Ishikawa (cell line): ENCODE data around the gene RAD51AP2.

Source experiments
- CEBPB ChIP-seq: IDR thresholded peaks from 2 replicates; pipeline ENCODE4 v1.6.1; 2012
- CREB1 ChIP-seq: IDR thresholded peaks from 2 replicates; pipeline ENCODE4 v1.6.1; 2012; ENCODE audit warnings: low read depth
- EGR1 ChIP-seq: IDR thresholded peaks from 2 replicates; pipeline ENCODE4 v1.6.1; 2012
- EP300 ChIP-seq: IDR thresholded peaks from 2 replicates; pipeline ENCODE4 v1.6.1; 2012; ENCODE audit warnings: borderline replicate concordance
- FOXM1 ChIP-seq: IDR thresholded peaks from 2 replicates; pipeline ENCODE4 v1.6.1; 2012; ENCODE audit warnings: low read depth, borderline replicate concordance
- NFIC ChIP-seq: IDR thresholded peaks from 2 replicates; pipeline ENCODE4 v1.6.1; 2012
- RAD21 ChIP-seq: IDR thresholded peaks from 2 replicates; pipeline ENCODE4 v1.6.1; 2012; ENCODE audit warnings: low read depth
- REST ChIP-seq: IDR thresholded peaks from 2 replicates; pipeline ENCODE4 v1.6.1; 2012; ENCODE audit warnings: low read depth, mild to moderate bottlenecking
- TAF1 ChIP-seq: IDR thresholded peaks from 2 replicates; pipeline ENCODE4 v1.6.1; 2012; ENCODE audit warnings: low read depth, mild to moderate bottlenecking
- TCF12 ChIP-seq: IDR thresholded peaks from 2 replicates; pipeline ENCODE4 v1.6.1; 2012; ENCODE audit warnings: low read depth
- TEAD4 ChIP-seq: IDR thresholded peaks from 2 replicates; pipeline ENCODE4 v1.6.1; 2012
- YY1 ChIP-seq: IDR thresholded peaks from 2 replicates; pipeline ENCODE4 v1.6.1; 2012; ENCODE audit warnings: low read depth
- ZBTB7A ChIP-seq: IDR thresholded peaks from 2 replicates; pipeline ENCODE4 v1.6.1; 2012; ENCODE audit warnings: low read depth
- TF ChIP-seq, protein P1 (sequence below): IDR thresholded peaks from 2 replicates; pipeline ENCODE4 v1.6.1; 2012
- TF ChIP-seq, protein P2 (sequence below): IDR thresholded peaks from 2 replicates; pipeline ENCODE4 v1.6.1; 2012

Gene RAD51AP2

DNA sequence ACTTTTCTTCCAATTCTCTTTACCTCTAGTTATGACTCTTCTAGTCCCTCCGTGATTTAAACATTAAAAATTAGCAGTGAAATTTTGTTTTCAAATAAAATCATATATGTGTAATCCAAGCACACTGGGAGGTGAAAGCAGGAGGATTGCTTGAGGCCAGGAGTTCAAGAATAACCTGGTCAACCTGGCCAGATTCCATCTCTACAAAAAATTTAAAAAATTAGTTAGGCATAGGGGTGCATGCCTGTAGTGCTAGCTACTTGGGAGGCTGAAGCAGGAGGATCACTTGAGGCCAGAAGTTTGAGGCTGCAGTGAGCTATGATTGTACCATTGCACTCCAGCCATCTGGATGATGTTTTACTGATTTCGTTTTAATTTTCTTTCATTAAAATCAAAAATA lies 15.3 kb upstream of the RAD51AP2 start:
- TF ChIP-seq ZBTB7A (no peak), TCF12 (no peak), FOXM1 (no peak), EGR1 (no peak), YY1 (no peak), NFIC (no peak), CEBPB (no peak), REST (no peak), RAD21 (no peak), TAF1 (no peak), EP300 (no peak), TEAD4 (no peak), CREB1 (no peak)
- TF ChIP-seq, protein P1, sequence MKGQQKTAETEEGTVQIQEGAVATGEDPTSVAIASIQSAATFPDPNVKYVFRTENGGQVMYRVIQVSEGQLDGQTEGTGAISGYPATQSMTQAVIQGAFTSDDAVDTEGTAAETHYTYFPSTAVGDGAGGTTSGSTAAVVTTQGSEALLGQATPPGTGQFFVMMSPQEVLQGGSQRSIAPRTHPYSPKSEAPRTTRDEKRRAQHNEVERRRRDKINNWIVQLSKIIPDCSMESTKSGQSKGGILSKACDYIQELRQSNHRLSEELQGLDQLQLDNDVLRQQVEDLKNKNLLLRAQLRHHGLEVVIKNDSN, result no peak
- TF ChIP-seq, protein P2, sequence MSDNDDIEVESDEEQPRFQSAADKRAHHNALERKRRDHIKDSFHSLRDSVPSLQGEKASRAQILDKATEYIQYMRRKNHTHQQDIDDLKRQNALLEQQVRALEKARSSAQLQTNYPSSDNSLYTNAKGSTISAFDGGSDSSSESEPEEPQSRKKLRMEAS, result no peak

DNA sequence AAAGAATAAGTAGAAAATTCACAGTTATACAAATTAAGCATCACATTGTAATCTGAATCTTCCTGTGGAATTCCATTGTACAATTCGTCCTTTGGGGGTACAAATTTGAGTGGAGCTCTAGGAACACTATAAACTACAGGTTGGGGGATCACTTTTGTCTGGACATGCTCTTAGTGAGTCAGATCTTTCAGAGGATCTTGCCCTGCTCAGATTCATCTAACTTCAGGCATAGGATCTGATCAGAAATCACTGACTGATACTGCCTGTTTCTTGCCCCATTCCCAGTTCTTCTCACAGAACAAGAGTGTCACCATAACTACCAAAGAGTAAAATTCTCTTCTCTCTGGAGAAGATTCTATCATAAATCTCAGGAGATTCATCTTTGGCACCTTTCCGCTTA lies 11.5 kb upstream of the RAD51AP2 start:
- TF ChIP-seq, protein P2, result no peak
- TF ChIP-seq EP300 (no peak), CEBPB (no peak), CREB1 (no peak), NFIC (no peak), FOXM1 (no peak), REST (no peak), TAF1 (no peak), RAD21 (no peak)

GRCh38 chr2:17522303-17522702 lies 4.1 kb upstream of the RAD51AP2 start:
- no peak for TF ChIP-seq CEBPB
- no peak for TF ChIP-seq YY1
- TF ChIP-seq TCF12, result no peak
- no peak for TF ChIP-seq TAF1
- TF ChIP-seq CREB1, result no peak
- no peak for TF ChIP-seq RAD21
- TF ChIP-seq, protein P2, result no peak
- TF ChIP-seq EGR1, result no peak
- TF ChIP-seq REST, result no peak
- TF ChIP-seq ZBTB7A, result no peak
- TF ChIP-seq EP300, result no peak

- TF ChIP-seq CEBPB (no peak), TEAD4 (no peak), CREB1 (no peak), REST (no peak), EGR1 (no peak), EP300 (no peak), FOXM1 (no peak), RAD21 (no peak), TAF1 (no peak)
- TF ChIP-seq, protein P2, result no peak
Measured at GRCh38 chr2:17521621-17522020, 3.4 kb upstream of the RAD51AP2 start.
